ENCODE data around the gene HACD2. TPM values are rescaled to one million over a fixed set of nuclear protein-coding genes. Genes with fewer than 3 reads are reported as not detected.

The HACD2 gene
- total RNA-seq, 4 donors from 2014 or later: 24.9 to 51.6 (median 36.0) TPM

GRCh38 chr3:123481722-123482457, 103.0 kb downstream of the HACD2 start:
- no peaks in the 10 kb centered on the region for H3K9me3 ChIP-seq
- H3K27ac ChIP-seq: no peak overlapping the region
- 82% methylated on average over 12 of the region's 12 CpGs for WGBS, 2 donors
- H3K4me3 ChIP-seq: no peak overlapping the region
- H3K4me1 ChIP-seq: no peaks in the 10 kb centered on the region
- H3K36me3 ChIP-seq: no peaks in the 10 kb centered on the region
- DNase-seq (ENCODE audit: low spot score in 2 of 2): no peak
- no peaks in the 10 kb centered on the region for H3K27me3 ChIP-seq
- TF ChIP-seq POLR2A (IDR thresholded peaks at IDR 0.05): no peak
- no peak for TF ChIP-seq CTCF (IDR thresholded peaks at IDR 0.05)
- TF ChIP-seq EP300 (IDR thresholded peaks at IDR 0.05): no peak

GRCh38 chr3:123481071-123481470, 103.8 kb downstream of the HACD2 start:
- no peaks in the 10 kb centered on the region for H3K27me3 ChIP-seq
- no peaks in the 10 kb centered on the region for H3K4me1 ChIP-seq
- no peak for TF ChIP-seq POLR2A (IDR thresholded peaks at IDR 0.05)
- no peak for TF ChIP-seq EP300 (IDR thresholded peaks at IDR 0.05)
- no peak overlapping the region for H3K27ac ChIP-seq
- no peak overlapping the region for H3K4me3 ChIP-seq
- H3K36me3 ChIP-seq: no peaks in the 10 kb centered on the region
- H3K9me3 ChIP-seq: no peaks in the 10 kb centered on the region
- WGBS, 2 donors: 85 to 89% methylated on average over 7 of the region's 7 CpGs
- no peak for DNase-seq (ENCODE audit: low spot score in 2 of 2)

- H3K4me1 ChIP-seq: no peaks in the 10 kb centered on the region
- no peak overlapping the region for H3K27ac ChIP-seq
- no peaks in the 10 kb centered on the region for H3K36me3 ChIP-seq
- WGBS, 2 donors: 58 to 75% methylated on average over 4 of the region's 4 CpGs
- TF ChIP-seq EP300 (IDR thresholded peaks at IDR 0.05) (no peak), POLR2A (IDR thresholded peaks at IDR 0.05) (no peak), CTCF (IDR thresholded peaks at IDR 0.05) (no peak)
- H3K4me3 ChIP-seq: no peak overlapping the region
- H3K9me3 ChIP-seq: no peaks in the 10 kb centered on the region
- no peaks in the 10 kb centered on the region for H3K27me3 ChIP-seq
- no peak for DNase-seq (ENCODE audit: low spot score in 2 of 2)
These were observed 104.4 kb downstream of the HACD2 start for GRCh38 chr3:123480428-123480827.

GRCh38 chr3:123479891-123480290, 105.0 kb downstream of the HACD2 start:
- H3K27ac ChIP-seq: no peak overlapping the region
- H3K27me3 ChIP-seq: no peaks in the 10 kb centered on the region
- no peak for DNase-seq (ENCODE audit: low spot score in 2 of 2)
- WGBS, 2 donors: 90% methylated on average over 10 of the region's 10 CpGs
- no peaks in the 10 kb centered on the region for H3K9me3 ChIP-seq
- no peak overlapping the region for H3K4me3 ChIP-seq
- no peaks in the 10 kb centered on the region for H3K36me3 ChIP-seq
- H3K4me1 ChIP-seq: no peaks in the 10 kb centered on the region
- no peak for TF ChIP-seq CTCF (IDR thresholded peaks at IDR 0.05)
- no peak for TF ChIP-seq EP300 (IDR thresholded peaks at IDR 0.05)
- TF ChIP-seq POLR2A (IDR thresholded peaks at IDR 0.05): no peak

- H3K36me3 ChIP-seq: no peaks in the 10 kb centered on the region
- H3K4me3 ChIP-seq: no peak overlapping the region
- H3K27ac ChIP-seq: no peak overlapping the region
- H3K4me1 ChIP-seq: no peaks in the 10 kb centered on the region
- 25 to 31% methylated on average over 2 of the region's 2 CpGs for WGBS, 2 donors
- H3K9me3 ChIP-seq: no peaks in the 10 kb centered on the region
- TF ChIP-seq EP300 (IDR thresholded peaks at IDR 0.05) (no peak), POLR2A (IDR thresholded peaks at IDR 0.05) (no peak), CTCF (IDR thresholded peaks at IDR 0.05) (no peak)
- DNase-seq (ENCODE audit: low spot score in 2 of 2): no peak
- no peaks in the 10 kb centered on the region for H3K27me3 ChIP-seq
These were observed 106.5 kb downstream of the HACD2 start for GRCh38 chr3:123478314-123478713.

Measured in tibial nerve (tissue), 4 donors.